ENCODE measurements around the gene ENTREP3. TPM values are rescaled to one million over a fixed set of nuclear protein-coding genes. Genes with fewer than 3 reads are reported as not detected.

The ENTREP3 gene
- total RNA-seq, 1 donor = 7.8 TPM

DNA sequence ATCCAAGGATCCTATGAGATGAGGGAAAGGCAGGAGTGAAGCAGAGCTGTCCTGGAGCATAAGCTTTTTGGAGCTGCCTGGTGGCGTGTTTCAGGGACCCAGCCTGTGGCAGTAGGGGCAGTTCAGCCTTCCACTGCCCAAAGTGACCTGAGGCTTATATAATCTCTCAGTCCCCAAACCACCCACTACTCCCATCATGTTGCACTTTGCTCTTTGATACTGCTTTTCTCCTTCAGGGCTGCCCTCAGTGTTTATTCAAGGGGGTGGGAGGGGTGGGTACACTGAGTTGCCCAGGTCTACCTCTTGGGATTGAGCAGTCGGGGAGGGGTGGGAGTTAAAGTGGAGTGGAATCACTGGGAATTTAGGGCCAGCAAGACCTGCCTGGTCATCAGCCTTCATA, 31.3 kb upstream of the ENTREP3 start:
- DNase-seq (ENCODE audit: low read depth) = no peak
- no peak overlapping the region for H3K4me3 ChIP-seq (ENCODE audit: low read depth, low read length)
- TF ChIP-seq, protein P1, sequence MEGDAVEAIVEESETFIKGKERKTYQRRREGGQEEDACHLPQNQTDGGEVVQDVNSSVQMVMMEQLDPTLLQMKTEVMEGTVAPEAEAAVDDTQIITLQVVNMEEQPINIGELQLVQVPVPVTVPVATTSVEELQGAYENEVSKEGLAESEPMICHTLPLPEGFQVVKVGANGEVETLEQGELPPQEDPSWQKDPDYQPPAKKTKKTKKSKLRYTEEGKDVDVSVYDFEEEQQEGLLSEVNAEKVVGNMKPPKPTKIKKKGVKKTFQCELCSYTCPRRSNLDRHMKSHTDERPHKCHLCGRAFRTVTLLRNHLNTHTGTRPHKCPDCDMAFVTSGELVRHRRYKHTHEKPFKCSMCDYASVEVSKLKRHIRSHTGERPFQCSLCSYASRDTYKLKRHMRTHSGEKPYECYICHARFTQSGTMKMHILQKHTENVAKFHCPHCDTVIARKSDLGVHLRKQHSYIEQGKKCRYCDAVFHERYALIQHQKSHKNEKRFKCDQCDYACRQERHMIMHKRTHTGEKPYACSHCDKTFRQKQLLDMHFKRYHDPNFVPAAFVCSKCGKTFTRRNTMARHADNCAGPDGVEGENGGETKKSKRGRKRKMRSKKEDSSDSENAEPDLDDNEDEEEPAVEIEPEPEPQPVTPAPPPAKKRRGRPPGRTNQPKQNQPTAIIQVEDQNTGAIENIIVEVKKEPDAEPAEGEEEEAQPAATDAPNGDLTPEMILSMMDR (IDR thresholded peaks at IDR 0.05; ENCODE audit: insufficient read depth, low read depth, low read length) = no peak

DNA sequence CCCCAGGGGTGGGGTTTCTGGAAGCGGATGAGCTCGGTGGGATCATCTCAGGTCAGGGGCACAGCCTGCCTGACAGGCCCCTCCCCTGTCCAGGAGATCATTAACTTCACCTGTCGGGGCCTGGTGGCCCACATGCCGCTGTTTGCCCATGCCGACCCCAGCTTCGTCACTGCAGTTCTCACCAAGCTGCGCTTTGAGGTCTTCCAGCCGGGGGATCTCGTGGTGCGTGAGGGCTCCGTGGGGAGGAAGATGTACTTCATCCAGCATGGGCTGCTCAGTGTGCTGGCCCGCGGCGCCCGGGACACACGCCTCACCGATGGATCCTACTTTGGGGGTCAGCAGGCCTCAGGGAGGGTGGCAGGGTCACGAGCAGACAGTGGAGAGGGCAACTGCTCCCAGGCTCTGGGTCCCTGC, 30.4 kb upstream of the ENTREP3 start:
- no peak for DNase-seq (ENCODE audit: low read depth)
- TF ChIP-seq, protein P1 (IDR thresholded peaks at IDR 0.05; ENCODE audit: insufficient read depth, low read depth, low read length) = no peak
- no peak overlapping the region for H3K4me3 ChIP-seq (ENCODE audit: low read depth, low read length)

DNA sequence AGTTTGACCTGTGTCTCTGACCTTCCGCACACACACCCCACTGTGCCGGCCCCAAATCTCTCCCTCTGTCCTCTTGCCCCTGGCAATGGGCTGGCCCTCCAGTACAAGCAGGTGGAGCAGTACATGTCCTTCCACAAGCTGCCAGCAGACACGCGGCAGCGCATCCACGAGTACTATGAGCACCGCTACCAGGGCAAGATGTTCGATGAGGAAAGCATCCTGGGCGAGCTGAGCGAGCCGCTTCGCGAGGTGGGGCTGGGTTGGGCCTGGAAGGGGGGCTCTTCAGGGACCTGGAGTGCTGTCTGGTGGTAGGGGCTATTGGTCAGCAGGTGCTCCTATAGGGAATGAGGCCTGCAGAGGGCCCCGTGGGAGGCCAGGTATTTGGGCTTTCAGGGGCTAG, 29.8 kb upstream of the ENTREP3 start:
- TF ChIP-seq, protein P1 (IDR thresholded peaks at IDR 0.05; ENCODE audit: insufficient read depth, low read depth, low read length) = no peak
- H3K4me3 ChIP-seq (ENCODE audit: low read depth, low read length) = no peak overlapping the region
- DNase-seq (ENCODE audit: low read depth) = no peak

DNA sequence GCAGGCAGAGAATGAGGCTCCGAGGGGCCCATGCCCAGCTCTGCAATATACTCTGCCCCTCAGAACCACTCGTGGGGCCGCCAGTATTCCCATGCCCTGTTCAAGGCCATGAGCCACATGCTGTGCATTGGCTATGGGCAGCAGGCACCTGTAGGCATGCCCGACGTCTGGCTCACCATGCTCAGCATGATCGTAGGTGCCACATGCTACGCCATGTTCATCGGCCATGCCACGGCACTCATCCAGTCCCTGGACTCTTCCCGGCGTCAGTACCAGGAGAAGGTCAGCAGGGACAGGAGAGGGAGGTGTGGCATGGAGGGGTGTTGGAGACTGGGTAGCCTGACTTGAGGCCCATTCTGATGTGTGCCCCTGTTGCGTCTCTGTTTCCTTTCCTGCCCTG, 29.2 kb upstream of the ENTREP3 start:
- no peak overlapping the region for H3K4me3 ChIP-seq (ENCODE audit: low read depth, low read length)
- TF ChIP-seq, protein P1 (IDR thresholded peaks at IDR 0.05; ENCODE audit: insufficient read depth, low read depth, low read length) = no peak
- no peak for DNase-seq (ENCODE audit: low read depth)

DNA sequence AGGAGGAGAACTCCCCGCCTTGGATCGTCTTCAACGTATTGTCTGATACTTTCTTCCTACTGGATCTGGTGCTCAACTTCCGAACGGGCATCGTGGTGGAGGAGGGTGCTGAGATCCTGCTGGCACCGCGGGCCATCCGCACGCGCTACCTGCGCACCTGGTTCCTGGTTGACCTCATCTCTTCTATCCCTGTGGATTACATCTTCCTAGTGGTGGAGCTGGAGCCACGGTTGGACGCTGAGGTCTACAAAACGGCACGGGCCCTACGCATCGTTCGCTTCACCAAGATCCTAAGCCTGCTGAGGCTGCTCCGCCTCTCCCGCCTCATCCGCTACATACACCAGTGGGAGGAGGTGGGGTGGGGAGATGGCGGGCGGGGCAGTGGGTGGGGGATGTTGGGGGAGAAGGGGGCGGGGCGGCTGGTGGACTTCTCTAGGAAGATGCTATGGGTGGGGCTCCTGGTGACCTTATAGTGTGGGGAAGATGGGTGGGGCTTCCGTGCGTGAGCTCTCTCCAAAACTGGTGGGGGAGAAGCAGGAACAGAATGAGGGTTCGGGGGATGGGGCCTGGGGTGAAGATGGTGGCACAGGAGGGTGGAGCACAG, 27.3 kb upstream of the ENTREP3 start:
- no peak for DNase-seq (ENCODE audit: low read depth)
- TF ChIP-seq, protein P1 (IDR thresholded peaks at IDR 0.05; ENCODE audit: insufficient read depth, low read depth, low read length) = no peak
- H3K4me3 ChIP-seq (ENCODE audit: low read depth, low read length) = no peak overlapping the region

DNA sequence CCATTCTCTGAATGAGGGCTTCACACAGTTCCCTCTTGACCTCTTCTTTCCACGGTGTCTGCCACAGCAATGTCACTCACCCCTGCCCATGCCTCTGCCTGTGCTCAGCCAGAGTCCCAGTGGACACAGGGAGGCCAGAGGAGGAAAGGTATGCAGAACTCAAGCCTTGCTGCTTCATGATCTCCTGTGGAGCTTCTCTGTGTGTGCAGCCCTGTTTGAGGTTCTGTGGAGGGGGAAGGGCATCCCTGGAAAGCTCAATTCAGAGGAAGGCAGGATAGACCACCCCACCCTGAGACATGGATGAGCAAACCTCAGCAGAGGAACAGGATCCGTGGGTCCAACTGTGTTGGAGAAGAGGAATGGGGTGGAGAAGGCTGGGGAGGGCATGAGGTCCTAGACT, 24.0 kb upstream of the ENTREP3 start:
- TF ChIP-seq, protein P1 (IDR thresholded peaks at IDR 0.05; ENCODE audit: insufficient read depth, low read depth, low read length) = no peak
- DNase-seq (ENCODE audit: low read depth) = no peak
- H3K4me3 ChIP-seq (ENCODE audit: low read depth, low read length) = no peak overlapping the region

DNA sequence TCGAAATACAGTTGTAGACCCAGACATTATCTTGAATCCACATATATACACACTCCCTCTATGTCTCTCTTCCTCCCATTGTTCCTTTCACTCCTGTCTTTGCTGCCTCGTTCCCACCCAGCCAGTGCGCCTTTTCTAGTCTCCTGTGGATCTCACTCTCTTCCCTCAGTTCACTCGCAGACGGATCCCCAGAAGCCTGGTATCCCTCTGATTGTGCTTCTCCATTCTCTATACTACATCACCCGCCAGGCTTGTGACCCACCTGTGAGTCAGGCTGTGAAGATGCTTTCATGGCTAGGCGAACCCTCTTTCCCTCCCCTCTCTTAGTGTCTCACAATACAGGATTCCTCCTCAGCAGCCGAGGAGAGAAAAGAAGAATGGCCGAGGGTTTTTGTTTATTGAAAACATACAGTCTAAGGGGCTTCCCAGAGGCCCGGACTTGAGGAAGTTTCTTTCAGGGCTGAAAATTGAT, 23.4 kb upstream of the ENTREP3 start:
- no peak for DNase-seq (ENCODE audit: low read depth)
- H3K4me3 ChIP-seq (ENCODE audit: low read depth, low read length) = no peak overlapping the region
- TF ChIP-seq, protein P1 (IDR thresholded peaks at IDR 0.05; ENCODE audit: insufficient read depth, low read depth, low read length) = no peak
